Amniotic epithelial cell (primary cell): ENCODE results near the gene AGAP2.
"Not testable (repeated sequence)": the region's sequence is repeated elsewhere in the genome, so short reads cannot be mapped to it uniquely, and the experiment has no call there.

Experiments
- DNase-seq: peaks from one replicate; pipeline ENCODE4 v3.0.0-alpha.2; 2010; ENCODE audit warnings: low read depth

AGAP2 gene

GRCh38 chr12:57738661-57739237 is at the start of gene AGAP2:
TSS of gene AGAP2 (minus strand) at chr12:57738742. CDS start at chr12:57738246, 496 bp downstream.
- DNase-seq: no peak

DNA sequence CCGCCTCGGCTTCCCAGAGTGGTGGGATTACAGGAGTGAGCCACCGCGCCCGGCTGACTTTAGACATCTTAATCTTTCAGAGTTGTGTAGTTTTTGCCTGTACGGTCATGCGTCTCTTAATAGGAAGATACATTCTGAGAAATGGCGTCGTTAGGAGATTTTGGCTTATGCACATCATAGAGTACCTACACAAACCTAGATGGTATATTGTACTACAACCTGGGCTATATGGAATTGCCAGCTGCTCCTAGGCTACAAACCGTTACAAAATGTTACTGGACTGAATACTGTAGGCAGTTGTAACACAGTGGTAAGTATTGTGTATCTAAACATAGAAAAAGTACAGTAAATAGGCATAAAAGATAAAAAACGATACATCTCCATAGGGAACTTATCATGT is 45.3 kb upstream of the AGAP2 start:
- no peak for DNase-seq

DNA sequence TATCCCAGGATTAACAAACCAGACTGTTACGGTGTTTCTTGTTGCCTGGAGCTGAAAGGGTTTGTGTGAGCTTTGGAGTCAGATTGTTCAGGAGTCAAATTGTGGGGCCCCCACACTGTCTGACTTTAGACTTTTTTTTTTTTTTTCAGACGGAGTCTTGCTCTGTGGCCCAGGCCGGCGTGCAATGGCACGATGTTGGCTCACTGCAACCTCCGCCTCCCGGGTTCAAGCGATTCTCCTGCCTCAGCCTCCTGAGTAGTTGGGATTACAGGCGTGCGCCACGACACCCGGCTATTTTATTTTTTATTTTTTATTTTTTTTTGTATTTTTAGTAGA is 44.9 kb upstream of the AGAP2 start:
- DNase-seq: no peak

GRCh38 chr12:57782608-57783465 is 44.3 kb upstream of the AGAP2 start, which contains the start of gene TSFM:
TSS of gene TSFM (plus strand) at chr12:57782787. CDS start at chr12:57782802, 15 bp downstream.
- peak; percentile 88 for DNase-seq

DNA sequence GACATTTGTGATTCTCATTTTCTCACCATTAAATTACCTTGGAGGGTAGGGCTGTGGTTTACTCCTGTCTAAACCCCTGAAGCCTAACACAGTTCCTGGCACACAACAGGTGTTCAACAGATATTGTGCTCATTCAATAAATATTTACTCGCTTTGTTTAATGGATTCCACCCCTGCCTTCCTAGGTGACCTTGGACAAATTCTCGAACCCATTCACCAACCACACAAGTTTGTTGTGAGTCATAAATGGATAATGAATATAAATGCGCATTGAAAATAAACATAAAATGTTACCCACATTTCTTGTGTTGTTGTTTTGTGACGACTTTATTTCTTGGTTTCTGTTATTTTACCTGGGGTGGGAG is 43.7 kb upstream of the AGAP2 start:
- no peak for DNase-seq

- DNase-seq: no peak
Observed at GRCh38 chr12:57781801-57782200, 43.3 kb upstream of the AGAP2 start.

DNA sequence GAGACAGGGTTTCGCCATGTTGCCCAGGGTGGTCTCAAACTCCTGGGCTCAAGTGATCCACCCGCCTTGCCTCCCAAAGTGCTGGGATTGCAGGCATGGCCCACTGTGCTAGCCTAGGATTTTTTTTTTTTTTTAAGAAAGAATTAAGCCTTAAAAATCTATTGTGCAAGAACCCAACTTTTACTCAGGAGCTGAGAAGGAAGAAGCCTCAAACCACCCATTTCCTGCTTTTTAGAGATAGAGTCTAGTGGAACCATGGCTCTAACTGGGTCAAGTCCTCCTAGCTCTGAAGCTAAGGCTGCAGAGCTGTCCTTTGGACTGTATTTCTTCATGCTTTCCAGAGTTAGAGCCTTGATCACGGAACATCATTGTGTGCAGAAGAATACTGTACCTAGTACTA is 42.7 kb upstream of the AGAP2 start:
- DNase-seq: no peak

GRCh38 chr12:57780284-57780897 is 41.8 kb upstream of the AGAP2 start:
- DNase-seq: no peak

GRCh38 chr12:57779736-57780135 is 41.2 kb upstream of the AGAP2 start:
- DNase-seq: peak; percentile 24

DNA sequence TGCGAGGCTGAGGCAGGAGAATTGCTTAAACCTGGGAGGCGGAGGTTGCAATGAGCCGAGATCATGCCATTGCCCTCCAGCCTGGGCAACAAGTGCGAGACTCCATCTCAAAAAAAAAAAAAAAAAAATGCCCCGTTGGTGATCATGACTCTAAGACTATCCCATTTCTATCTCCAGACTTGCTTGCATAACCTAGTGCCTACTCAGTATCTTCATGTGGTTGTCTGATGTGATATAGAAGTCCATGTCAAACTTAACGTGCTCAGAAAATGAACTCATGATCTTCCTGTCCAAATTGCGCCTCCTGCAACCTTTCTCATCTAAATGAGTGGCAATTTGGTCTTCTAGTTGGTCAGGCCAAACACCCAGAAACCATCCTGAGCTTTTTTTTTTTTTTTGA is 39.4 kb upstream of the AGAP2 start:
- no peak for DNase-seq

DNA sequence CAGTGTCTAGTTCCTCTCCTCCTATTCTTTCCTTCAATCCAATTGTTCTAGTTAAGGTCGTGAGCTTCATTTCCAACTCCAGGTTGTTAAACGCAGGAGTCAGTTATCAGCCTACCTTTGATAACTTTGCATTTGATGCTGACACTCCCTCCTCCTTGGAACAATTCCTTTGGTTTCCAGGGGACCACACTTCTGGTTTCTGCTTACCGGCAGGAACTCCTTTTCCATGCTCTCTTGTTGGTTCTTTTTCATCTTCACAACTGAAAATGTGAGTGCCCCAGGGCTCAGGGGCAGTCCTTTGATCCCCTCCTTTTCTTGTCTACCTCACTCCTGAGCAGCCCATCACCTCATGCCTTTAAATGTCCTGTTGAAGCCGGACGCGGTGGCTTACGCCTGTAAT is 38.8 kb upstream of the AGAP2 start:
- DNase-seq: no peak

DNA sequence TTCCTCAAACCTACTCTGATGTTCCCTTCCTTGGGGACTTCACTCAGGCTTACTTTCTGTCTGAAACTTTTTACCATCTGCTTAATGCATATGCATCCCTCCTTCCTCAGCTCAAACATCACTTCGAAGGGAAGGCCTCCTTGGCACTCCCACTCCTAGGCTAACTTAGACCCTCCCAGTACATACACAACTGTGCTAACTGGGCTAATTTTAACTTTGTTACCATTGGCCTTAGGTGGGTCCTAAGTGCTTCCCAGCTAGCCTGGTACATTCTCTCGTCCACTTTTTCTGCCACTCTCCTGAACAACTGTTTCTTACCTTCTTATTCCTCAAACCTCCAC is 37.7 kb upstream of the AGAP2 start:
- no peak for DNase-seq

DNA sequence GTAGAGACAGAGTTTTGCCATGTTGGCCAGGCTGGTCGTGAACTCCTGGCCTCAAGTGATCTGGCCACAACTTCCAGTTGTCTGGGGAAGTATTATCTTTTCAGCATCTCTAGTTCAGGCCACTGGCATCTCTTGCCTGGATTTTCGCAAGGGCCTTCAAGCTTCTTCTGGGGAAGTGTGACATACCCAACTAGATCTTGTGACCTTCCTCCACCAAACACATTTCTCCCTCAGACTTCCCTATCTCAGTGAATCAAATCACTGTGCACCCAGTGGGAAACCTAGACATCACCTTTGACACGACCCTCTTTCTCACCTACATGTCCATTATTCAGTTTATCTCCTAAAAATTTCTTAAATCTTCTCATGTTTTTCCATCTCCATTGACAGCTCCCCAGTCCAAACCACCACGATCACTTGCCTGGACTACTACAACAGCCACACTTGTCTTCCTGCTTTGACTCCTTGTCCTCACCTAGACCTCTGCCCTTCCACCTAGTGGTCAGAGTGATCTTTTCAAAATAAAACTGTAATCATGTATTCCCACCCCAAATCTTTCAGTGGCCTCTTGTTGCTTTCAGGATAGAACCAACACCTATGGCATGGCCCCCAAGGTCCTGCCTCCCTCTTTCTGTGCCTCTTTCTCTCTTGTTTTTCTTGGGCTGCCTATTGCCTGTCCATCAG is 37.2 kb upstream of the AGAP2 start:
- DNase-seq: no peak

GRCh38 chr12:57775044-57775443 is 36.5 kb upstream of the AGAP2 start:
- DNase-seq: no peak

DNA sequence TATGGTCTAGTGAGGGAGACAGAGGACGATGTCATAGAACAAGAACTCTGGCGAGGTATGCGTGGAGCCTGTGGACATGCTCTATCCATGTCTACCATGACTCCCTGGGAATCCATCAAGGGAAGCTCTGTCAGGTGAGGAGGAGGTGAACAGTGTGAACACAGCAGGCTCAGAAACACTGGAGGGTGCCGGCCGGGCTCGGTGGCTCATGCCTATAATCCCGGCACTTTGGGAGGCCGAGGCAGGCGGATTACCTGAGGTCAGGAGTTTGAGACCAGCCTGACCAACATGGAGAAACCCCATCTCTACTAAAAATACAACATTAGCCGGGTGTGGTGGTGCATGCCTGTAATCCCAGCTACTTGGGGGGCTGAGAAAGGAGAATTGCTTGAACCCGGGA is 36.1 kb upstream of the AGAP2 start:
- DNase-seq: not testable (repeated sequence)

- DNase-seq: no peak
Observed at GRCh38 chr12:57772429-57773322, 34.1 kb upstream of the AGAP2 start, which contains the start of gene EEF1AKMT3. TSS of gene EEF1AKMT3 (plus strand) at chr12:57772614. CDS start at chr12:57772725, 111 bp downstream.

GRCh38 chr12:57771873-57772428 is 33.4 kb upstream of the AGAP2 start, which contains the start of gene METTL1:
TSS of gene METTL1 (minus strand) at chr12:57772105. CDS start at chr12:57772083, 22 bp downstream.
- peak; percentile 96 for DNase-seq

DNA sequence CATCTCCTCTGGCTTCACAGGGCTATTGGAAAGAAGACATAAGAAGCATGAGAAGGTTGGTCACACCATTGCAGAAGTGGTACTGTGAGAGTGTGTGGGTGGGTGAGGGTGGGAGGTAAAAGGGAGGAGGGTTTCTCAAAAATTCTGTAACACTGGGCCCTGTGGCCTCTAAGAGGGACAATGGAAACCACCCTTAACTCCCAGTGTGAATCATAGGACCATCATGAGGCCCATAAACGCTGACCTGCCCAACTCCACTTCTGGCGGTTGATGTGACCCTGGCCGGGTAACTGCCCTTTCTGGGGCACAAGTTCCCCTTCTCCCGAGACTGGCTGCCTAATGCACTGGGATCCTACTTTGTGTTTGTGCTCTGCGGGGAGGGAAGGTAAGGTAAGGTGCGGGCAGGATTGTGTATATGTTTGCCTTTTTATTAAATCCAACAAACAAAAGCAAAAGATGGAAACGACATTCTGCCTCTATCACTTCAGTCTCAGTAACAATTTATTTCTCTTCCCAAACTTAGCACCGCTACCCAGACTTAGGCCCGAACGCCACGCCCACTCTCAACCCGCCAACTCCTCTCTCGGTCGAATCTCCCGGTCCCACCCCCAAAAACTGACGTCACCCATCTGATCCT is 32.8 kb upstream of the AGAP2 start:
- peak; percentile 82 for DNase-seq

DNA sequence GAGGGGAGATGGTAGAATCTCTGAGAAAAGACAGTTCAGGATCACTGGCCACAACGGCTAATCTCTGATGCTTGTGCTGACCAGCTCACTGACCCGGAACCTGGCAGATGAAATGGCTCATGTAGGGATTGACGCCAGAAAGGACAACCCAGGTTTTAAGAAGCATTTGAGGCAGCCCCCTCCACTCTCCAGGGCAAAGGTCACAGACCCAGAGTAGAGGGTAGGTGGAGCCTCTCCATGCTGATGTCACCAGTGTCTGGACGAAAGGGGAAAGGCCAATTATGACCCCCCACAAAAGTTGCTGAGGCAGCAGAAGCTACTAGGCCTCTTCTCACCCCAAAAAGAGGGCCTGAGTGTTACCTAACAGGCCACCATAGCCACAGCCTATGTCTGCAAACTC is 32.2 kb upstream of the AGAP2 start:
- DNase-seq: no peak

- DNase-seq: no peak
Observed at GRCh38 chr12:57769594-57769993, 31.1 kb upstream of the AGAP2 start.

- DNase-seq: no peak
Observed at GRCh38 chr12:57767876-57768275, 29.3 kb upstream of the AGAP2 start.
